Hypothalamus (tissue), 51 donors: Measurements from ENCODE around the gene RAPGEF4.

ENCODE experiments used
- DNase-seq, 51 donors: peaks; one replicate each; lab custom pipeline; 2025; lab: John Stamatoyannopoulos, UW

RAPGEF4 gene

DNA sequence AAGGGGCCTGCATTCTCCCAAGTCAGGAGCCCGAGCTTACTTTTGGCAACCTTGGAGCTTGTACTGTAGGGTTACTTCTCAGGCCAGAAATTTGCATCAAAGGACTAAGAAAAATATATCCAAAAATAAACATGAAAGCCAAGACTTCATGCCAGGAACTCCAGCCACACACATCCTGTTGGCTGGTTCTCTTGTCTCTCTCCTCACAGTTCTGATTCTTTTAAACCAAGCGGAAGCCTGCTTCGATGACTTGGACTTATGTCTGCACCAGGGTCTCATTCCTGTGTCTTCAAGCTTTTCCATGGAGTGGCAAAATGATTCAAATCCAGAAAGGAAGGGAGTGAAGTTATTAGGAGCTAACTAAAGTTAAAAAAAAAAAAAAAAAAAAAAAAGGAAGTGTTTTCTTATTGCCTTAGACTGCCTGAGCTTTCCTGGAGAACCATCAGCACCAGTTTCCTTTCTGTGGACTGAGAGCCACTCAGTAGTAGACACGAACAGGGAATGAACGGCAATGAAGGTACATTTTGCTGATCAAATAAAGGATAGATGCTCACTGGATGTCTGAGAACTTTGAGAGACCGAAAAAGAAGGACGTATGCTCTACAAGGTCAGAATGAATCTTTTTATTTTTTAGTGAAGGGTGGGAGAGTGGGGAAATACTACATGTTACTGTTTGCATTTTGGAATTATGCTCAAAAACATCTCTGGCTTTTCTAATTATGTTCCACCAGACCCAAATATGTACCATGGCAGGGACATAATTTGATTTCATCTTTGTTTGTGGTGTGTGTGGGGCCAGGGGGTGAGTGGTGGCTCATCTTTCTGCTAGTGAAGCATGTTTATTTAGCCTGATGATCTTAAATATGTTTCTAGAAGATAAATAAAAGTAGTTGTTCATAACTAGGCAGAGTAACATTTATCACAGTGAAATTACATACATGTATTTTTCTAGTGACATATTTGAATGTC, 86.0 kb downstream of the RAPGEF4 start:
- DNase-seq, result no peak

DNA sequence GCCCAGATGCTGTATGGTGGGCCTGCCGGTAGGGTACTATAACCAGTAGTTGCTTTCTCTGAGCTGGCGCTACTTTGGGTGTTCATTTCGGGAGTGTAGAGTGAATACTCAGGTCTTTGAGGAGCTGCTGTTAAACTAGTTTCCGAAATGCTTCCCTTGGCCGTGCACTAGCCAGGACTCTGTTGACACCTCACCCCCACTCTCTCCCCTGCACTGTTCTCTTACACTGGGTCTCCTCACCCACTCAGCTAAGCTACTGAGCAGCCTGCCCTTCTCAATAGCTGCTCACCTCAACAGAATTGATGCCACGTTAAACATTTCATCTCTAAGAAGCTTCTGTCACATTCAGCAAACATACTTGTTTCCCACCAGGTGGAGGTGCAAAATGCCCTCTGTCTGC, 86.9 kb downstream of the RAPGEF4 start:
- no peak for DNase-seq

DNA sequence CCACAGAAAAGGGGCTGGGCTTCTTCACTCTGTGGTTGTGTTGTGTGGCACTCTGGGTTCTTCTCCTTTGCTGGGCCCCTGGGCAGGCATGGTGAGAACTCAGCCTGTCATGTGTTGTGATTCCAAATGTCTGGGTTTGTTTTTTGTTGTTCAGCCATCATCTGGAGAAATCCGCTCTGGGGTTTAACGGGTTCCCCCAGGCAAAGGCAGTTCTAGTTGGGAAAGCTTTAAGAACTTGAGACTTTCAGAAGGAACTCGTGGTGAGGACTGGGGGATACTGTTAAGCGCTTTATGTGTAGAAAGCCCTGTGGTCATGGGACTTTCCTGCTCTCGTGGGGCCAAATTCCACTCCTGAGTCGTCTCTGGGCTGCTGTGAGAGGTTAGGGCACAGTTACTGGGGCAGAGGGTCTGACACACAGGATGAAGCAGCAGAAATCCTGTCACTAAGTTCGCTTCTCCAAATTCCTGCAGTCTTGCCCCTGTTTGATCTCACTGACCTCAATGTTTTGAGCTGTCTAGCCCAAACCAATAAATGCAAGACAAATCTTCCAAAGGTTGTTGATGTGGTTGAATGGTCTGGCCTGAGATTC, 87.7 kb downstream of the RAPGEF4 start:
- DNase-seq, result no peak

DNA sequence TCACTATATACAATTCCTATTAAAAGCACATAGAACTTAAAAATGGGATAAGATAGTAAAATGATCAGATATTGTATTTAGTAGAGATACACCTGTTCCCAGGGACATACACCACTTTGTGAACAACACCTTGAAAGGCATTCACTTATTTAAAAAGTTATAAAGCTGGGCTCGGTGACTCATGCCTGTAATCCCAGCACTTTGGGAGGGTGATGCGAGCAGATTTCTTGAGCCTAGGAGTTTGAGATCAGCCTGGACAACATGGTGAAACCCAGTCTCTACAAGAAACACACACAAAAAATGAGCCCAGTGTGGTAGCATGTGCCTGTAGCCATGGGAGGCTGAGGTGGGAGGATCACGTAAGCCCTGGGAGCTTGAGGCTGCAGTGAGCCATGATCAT, 90.9 kb downstream of the RAPGEF4 start:
- DNase-seq, result no peak

DNA sequence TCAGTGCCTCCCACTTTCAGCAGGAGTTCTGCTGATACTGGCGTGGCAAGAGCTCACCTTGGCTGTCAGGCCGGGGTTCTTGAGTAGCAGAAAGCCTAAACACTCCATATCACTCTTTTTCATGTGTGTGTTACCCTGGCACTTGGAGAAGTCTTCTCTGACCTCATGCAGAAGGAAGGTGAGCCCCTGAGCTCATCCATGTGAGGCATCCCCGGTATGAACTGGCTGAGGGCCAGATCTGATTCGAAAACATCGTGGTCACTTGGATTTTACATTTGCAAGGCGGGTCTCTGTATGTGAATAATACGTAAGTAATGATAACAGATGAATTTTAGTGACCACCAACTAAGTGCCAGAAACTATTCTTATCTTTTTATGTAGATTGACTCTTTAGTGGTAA, 93.6 kb downstream of the RAPGEF4 start:
- no peak for DNase-seq

DNA sequence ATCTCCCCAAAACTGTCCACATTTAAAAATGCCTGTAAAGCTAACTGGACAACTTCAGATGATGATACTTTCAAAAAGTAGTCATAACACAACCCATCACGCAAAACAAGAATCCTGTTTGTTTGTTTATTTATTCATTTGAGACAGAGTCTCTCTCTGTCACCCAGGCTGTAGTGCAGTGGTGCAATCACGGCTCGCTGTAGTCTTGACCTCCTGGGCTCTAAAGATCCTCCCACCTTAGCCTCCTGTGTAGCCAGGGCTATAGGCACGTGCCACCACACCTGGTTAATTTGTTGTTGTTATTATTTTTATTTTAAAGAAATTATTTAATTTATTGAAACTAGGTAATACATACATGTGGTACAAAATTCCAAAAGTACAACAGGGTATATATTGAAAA, 94.8 kb downstream of the RAPGEF4 start:
- DNase-seq, result no peak

DNA sequence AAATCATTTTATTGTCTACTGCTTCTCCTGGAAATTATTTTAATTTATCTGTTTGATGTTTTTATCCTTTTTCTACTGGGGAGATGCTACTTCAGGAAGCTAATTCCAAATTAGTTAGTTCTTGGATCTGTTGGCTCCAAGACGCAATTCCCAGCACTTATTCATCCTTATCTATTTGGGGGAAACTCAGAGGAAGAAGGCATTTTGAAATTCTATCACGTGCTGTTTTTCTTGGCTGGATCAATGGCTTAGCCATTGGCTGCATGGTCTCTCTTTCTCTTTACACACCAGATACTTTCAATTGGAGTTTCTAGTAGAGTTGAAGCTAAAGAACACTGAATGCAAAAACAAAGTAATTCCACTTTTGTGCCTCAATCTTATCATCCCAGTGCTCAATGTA, 98.3 kb downstream of the RAPGEF4 start:
- no peak for DNase-seq

DNA sequence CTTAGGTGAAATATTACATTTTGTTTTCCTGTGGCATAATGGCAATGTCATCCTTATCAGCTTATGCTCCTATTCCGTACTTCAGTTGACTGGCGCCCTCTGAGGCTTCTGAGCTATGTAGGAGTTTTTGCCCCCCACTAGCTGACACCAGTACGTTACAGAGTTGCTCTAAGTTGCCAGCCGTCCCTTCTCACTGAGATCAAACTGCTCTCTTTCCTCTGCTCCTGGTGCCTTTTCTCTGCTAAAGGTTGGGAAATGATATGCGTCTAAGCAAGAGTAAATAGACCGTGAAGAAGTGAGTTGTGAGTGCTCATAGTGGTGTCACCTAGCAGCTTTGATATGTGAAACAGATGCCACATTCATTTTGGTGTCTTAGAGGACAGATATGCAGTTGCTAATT, 99.2 kb downstream of the RAPGEF4 start:
- DNase-seq, result no peak

DNA sequence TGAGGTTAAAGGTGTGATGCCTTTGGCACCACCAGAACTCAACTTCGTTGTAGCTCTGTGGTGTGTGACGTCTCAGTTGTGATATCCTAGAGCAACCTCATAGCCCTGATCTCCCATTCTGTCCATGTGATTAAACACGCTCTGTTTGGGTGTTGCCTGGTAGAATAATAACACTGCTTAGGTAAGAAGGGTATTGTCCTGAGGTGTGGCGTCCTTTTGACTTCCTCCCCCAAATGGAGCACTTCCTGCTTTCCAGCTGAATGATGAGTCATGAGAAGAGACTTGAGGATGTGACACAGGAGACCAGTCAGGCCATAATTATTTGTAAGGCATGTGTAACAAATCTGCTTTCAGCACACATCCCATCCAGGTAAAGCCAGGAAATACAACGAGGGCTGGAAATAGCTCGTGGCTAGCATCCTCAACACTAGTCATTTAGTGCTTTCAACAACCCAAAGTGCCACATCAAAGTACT, 100.7 kb downstream of the RAPGEF4 start:
- no peak for DNase-seq

DNA sequence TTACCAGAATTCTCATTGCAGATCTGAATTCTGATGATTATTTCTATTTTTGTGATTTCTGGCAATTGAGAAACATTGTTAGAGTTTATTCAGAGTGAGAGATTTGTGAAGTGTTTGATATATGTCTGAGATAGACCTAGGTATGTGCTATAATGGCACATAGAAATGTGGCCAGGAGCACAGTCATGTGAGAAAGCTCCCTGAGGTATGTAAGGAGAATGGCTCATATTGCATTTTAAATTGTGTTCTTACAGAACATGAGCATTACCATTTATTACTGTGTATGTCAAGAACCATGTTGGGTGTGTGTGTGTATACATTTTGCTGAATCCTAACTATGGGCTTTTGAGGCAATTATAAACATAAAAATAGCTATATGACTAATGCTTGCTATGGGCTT, 101.2 kb downstream of the RAPGEF4 start:
- no peak for DNase-seq

DNA sequence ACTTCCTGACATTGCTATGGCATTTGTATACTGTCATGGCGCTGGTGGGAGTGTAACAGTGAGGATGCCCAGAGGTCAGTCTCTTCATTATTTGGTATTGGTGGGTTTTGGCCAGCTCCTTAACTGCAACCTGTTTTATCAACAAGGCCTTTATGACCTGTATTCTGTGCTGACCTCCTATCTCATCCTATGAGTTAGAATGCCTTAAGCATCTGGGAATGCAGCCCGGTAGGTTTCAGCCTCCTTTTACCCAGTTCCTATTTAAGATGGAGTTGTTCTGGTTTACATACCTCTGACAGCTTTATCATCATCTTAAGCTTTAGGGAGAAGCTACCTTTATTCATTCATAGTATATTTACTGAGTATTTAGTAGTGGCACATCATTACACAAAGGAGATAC, 103.8 kb downstream of the RAPGEF4 start:
- DNase-seq, result no peak

DNA sequence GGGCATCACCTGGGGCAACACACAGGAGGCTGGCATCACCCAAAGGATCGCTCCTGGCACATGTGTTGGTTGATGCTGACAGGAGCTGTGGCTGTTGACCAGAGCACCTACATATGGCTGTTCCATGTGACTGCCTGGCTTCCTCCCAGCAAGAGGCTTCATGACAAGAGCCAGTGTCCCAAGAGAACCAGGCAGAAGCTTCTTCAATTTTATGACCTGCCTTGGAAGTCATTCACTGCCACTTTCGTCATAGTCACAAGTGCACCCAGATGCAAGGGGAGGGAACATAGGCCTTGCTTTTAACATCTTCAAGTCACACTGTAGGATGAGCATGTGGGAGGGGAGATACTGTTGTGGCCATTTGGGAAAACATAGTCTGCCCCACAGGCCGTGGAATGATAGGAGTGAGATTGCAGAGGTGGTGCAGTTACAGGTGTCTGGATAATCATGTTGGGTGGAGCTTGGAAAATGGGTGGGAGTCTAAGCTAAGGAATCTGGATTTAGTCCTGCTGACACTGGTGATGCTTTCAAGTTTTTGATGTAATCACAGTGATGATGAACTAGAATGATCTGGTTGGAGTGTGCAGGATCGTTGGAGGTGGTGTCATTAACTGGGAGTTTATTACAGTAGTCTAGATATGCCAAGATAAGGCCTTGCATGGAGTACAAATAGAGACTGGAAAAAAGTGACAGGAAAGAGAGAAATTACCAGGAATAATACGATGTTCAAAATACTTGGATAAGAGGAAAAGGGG, 107.0 kb downstream of the RAPGEF4 start:
- DNase-seq, result no peak

DNA sequence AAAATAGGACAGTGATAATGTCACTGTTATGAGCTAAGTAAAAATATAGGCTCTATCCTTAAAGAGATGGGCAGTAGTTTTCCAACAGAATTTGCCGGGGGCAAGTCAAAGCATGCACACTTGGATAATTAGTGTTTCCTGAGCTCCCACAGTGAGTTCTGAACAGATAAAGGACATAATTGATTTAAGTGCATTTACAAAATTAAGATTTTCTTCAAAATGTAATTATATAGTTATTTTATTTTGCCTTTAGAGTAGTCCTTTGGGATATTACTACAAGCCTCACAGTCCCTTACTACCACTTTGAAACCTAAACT, 107.6 kb downstream of the RAPGEF4 start:
- DNase-seq, result no peak

DNA sequence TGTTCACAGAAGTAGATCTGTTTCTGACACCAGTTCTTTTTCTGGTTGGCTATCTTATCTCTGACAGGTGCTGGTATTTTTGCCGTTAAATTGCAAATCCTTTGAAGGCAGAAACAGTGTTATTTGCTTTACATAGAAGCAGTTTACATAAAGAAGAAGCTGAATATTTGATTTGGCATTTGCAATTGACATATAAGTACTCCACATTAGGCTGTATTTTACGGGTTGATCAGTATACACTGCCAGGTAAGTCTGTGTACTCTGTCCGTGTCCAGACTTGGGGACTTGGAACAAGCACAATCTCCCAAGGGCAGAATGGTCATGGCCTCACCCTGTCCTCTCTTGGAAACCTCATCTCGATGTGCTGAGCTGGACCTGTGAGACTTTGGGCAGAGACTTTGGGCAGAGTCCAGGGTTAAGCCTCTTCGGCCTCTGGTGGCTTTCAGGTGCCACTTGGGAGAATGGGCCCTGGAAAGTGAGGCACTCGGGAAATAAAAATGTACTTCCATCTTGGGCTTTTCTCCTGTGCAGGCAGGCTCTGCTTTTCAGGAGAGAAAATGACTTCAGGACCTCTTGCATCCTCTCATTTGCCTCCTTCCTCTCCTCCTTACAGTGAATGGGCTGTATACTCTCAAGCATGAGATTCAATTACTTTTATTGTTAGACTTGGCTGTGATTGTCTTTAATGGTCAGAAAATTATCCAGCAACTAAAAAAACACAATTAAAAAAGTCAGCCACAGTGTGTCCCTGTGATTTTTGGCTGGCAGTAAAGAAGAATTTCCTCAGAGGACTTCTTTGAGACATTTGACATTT, 108.5 kb downstream of the RAPGEF4 start:
- DNase-seq, result no peak

DNA sequence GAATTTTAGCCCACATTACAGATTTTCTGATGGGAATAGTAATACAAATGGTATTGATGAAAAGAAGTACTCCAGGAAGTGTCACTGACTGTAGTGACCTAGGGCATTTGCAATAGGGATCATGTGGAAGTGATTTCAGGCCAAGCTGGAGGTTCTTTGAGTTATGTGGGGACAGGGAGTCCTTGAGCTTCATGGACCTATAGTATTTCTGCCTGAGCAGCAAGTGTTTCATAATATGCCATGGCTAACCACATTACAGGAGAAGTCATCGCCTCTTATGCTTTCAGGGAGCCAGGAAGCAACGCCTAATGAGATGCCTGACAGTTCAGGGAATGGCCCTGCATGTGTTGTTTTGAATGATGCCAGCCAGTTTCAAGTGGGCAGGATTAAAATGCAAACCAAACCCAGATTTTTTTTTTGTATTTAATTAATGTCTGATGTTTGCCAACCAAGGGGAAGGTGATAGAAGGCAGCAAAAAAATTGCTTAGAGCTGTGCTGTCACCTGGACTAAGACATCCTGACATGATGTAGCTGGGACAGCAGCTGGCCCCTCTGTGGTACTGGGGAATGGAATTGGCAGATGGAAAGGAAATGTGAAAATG, 109.5 kb downstream of the RAPGEF4 start:
- DNase-seq, result no peak

DNA sequence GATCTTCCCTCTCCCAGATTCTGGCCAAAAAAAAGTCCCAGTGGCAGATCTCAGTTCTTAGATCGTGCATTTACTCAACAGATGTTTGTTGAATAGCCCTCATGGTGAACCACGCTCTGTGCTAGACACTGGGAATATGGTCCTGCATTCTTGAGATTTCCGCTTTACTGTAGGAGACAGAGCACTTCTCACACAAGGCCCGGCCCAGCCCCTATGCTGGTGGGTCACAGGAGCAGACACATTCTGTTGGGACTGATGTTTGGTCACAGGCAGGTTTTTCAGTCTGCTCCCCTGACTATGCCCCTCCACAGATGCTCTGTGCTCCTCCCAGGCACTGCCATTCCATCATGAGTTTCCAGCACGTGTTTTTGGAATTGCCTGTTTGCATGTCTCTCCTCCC, 110.9 kb downstream of the RAPGEF4 start:
- no peak for DNase-seq

DNA sequence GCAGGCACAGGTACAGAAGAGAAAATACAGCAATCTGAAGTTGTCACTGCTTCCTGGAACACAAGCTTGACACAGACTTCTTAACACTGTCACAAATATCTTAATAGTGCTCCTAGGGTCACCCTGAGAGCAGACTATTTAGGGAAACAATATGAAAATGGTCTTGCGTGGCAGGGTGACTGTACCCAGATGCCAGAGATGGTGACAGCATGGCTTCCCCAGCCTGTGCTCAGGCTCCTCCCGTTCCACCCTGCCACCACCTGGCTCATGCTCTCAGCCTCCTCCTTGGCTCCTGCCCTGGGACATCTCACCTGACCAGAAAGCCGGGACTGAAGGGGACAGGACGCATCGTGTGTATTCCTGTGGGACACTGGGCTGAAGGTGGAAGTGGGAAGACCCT, 111.5 kb downstream of the RAPGEF4 start:
- DNase-seq, result no peak

DNA sequence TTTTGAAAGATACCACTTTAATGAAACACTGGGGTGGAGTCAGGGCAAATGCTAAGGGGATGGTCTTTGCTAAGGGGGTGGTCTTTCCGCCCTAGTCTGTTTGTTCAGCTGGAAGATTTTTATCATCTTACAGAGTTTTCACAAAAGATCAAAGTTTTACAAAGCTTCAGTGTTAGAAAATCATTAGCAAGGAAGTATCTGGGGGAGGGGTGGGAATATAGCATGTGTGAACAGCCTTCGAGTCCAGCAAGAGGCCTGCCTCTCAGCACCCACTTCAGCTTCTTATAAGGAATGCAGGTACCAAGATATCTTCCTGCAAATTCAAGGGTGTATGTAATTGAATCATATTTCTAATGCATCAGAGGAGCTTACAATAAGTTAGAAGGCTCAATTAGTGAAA, 112.9 kb downstream of the RAPGEF4 start:
- no peak for DNase-seq

DNA sequence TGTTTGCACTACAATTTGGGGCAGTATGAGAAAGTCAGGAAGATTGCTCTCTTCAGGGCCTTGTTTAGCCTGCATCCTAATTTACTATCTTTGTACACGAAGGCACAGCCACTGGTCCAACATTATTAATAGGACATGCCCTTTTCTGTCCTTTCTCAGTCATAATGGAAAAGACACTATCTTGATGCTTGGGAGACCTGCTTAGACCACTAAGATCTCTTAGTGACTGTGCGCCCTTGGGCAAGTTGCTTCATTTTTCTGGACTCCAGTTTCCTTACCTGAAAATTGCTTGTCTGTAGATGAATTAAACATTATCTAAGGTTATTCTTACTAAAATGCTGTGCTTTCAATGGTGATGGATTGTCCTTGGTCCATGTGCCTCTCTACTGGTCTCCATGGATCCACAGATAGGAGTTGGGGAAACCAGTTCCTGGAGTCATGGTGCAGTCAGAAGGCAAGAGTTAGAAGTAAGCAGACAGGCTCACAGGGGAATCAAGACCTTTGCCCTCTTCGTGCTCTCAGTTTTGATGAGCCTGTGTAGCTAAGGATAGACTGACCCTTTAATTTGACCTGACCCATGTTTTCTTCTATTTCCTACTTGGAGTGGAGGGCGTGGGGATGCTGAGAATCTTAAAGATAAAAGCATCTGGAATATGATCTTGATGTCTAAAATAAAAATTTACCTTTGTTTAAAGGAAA, 114.0 kb downstream of the RAPGEF4 start:
- DNase-seq, result no peak

DNA sequence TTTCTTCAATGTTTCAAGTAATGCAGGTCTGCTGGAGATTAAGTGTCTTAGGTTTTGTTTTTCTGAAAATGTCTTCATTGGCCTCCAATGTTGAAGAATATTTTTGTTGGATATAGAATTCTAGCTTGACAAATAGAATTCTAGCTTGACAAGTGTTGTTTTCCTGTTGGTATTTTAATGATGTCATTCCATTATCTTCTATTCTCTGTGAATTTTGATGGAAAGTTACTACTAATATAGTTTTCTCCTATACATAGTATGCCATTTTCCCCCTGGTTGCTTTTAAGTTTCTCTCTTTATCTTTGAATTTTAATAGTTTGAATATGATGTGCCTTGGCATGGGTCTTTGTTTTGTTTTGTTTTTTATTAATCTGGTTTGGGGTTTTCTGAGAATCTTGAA, 119.9 kb downstream of the RAPGEF4 start:
- DNase-seq, result no peak
